Measurements from ENCODE around the gene SYT4.

DNA sequence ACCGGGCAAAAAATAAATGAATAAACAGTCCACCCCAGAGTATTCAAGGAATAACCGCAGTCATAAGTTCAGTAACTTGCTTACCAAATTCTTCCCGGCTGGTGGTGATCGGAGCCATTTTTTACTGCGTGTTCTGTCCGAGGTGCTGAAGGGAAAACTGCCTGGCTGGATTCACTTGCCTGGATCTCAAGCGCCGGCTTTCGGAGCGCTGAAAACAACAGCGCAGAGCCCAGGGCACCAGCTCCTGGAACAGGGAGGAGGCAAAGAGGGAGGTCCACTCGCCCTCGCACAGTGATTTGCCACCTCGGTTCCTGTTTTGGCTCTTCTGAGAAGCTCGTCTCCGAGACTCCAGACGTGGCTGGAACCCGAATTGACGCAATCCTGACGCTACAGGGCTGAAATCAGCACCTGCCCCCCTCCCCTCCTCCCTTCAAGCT, at the start of gene SYT4:
- TF ChIP-seq POLR2A (IDR thresholded peaks at IDR 0.05; ENCODE audit: low read length): no peak
- no peak for TF ChIP-seq GATA1 (IDR thresholded peaks at IDR 0.05; ENCODE audit: low read depth, low read length)
